Ishikawa (cell line): ENCODE results near the gene SH3TC1.
A peak's percentile ranks its signal among the peaks of the same experiment; 100 is the strongest.

ENCODE experiments used
- CEBPB ChIP-seq: IDR thresholded peaks from 2 replicates; pipeline ENCODE4 v1.6.1; 2012
- CREB1 ChIP-seq: IDR thresholded peaks from 2 replicates; pipeline ENCODE4 v1.6.1; 2012; ENCODE audit warnings: low read depth
- EGR1 ChIP-seq: IDR thresholded peaks from 2 replicates; pipeline ENCODE4 v1.6.1; 2012
- EP300 ChIP-seq: IDR thresholded peaks from 2 replicates; pipeline ENCODE4 v1.6.1; 2012; ENCODE audit warnings: borderline replicate concordance
- FOXM1 ChIP-seq: IDR thresholded peaks from 2 replicates; pipeline ENCODE4 v1.6.1; 2012; ENCODE audit warnings: low read depth, borderline replicate concordance
- NFIC ChIP-seq: IDR thresholded peaks from 2 replicates; pipeline ENCODE4 v1.6.1; 2012
- RAD21 ChIP-seq: IDR thresholded peaks from 2 replicates; pipeline ENCODE4 v1.6.1; 2012; ENCODE audit warnings: low read depth
- TAF1 ChIP-seq: IDR thresholded peaks from 2 replicates; pipeline ENCODE4 v1.6.1; 2012; ENCODE audit warnings: low read depth, mild to moderate bottlenecking
- TCF12 ChIP-seq: IDR thresholded peaks from 2 replicates; pipeline ENCODE4 v1.6.1; 2012; ENCODE audit warnings: low read depth
- TEAD4 ChIP-seq: IDR thresholded peaks from 2 replicates; pipeline ENCODE4 v1.6.1; 2012
- YY1 ChIP-seq: IDR thresholded peaks from 2 replicates; pipeline ENCODE4 v1.6.1; 2012; ENCODE audit warnings: low read depth
- ZBTB7A ChIP-seq: IDR thresholded peaks from 2 replicates; pipeline ENCODE4 v1.6.1; 2012; ENCODE audit warnings: low read depth
- TF ChIP-seq, protein P1 (sequence below): IDR thresholded peaks from 2 replicates; pipeline ENCODE4 v1.6.1; 2012
- TF ChIP-seq, protein P2 (sequence below): IDR thresholded peaks from 2 replicates; pipeline ENCODE4 v1.6.1; 2012
- TF ChIP-seq, protein P3 (sequence below): IDR thresholded peaks from 2 replicates; pipeline ENCODE4 v1.6.1; 2012; ENCODE audit warnings: low read depth, mild to moderate bottlenecking

Gene SH3TC1

GRCh38 chr4:8198906-8199593 lies at the start of gene SH3TC1:
TSS of gene SH3TC1 (plus strand) at chr4:8199290. CDS start at chr4:8205195, 5,905 bp downstream.
- TF ChIP-seq, protein P1, sequence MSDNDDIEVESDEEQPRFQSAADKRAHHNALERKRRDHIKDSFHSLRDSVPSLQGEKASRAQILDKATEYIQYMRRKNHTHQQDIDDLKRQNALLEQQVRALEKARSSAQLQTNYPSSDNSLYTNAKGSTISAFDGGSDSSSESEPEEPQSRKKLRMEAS = peak; percentile 54; the same call in 1 of the 2 replicates
- TF ChIP-seq NFIC (peak; percentile 51), EP300 (no peak), RAD21 (no peak; the same call in 1 of the 2 replicates), ZBTB7A (peak; percentile 33; the same call in 1 of the 2 replicates), EGR1 (peak; percentile 54)
- TF ChIP-seq, protein P2, sequence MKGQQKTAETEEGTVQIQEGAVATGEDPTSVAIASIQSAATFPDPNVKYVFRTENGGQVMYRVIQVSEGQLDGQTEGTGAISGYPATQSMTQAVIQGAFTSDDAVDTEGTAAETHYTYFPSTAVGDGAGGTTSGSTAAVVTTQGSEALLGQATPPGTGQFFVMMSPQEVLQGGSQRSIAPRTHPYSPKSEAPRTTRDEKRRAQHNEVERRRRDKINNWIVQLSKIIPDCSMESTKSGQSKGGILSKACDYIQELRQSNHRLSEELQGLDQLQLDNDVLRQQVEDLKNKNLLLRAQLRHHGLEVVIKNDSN = 0 out of 2 replicates have a peak, but pooled peaks have one; percentile 5

DNA sequence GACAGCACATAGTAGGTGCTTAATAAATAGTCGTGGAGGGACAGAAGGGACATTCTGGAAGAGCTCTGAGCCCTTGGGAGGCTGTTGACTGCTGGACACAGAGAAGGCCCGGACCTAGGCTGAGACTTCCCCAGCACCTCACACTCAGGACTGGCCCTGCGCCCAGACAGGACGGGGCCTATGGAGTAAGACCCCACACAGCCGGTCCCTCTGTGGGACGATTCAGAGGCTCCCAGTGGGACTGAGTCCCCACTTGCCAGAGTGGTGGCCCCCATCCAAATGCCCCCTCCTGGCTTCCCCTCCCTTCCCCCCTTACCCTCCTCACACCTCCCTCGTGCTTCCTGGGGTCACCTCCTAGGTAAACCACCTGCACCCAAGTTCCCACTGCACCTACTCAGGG lies 49.4 kb upstream of the SH3TC1 start:
- TF ChIP-seq, protein P3, sequence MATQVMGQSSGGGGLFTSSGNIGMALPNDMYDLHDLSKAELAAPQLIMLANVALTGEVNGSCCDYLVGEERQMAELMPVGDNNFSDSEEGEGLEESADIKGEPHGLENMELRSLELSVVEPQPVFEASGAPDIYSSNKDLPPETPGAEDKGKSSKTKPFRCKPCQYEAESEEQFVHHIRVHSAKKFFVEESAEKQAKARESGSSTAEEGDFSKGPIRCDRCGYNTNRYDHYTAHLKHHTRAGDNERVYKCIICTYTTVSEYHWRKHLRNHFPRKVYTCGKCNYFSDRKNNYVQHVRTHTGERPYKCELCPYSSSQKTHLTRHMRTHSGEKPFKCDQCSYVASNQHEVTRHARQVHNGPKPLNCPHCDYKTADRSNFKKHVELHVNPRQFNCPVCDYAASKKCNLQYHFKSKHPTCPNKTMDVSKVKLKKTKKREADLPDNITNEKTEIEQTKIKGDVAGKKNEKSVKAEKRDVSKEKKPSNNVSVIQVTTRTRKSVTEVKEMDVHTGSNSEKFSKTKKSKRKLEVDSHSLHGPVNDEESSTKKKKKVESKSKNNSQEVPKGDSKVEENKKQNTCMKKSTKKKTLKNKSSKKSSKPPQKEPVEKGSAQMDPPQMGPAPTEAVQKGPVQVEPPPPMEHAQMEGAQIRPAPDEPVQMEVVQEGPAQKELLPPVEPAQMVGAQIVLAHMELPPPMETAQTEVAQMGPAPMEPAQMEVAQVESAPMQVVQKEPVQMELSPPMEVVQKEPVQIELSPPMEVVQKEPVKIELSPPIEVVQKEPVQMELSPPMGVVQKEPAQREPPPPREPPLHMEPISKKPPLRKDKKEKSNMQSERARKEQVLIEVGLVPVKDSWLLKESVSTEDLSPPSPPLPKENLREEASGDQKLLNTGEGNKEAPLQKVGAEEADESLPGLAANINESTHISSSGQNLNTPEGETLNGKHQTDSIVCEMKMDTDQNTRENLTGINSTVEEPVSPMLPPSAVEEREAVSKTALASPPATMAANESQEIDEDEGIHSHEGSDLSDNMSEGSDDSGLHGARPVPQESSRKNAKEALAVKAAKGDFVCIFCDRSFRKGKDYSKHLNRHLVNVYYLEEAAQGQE = no peak
- TF ChIP-seq FOXM1 (no peak), TCF12 (no peak), CREB1 (no peak), ZBTB7A (no peak), EGR1 (no peak), TEAD4 (no peak), EP300 (no peak), TAF1 (no peak), YY1 (no peak)
- TF ChIP-seq, protein P2 = no peak
- TF ChIP-seq, protein P1 = no peak

GRCh38 chr4:8150152-8151090 lies 48.7 kb upstream of the SH3TC1 start:
- TF ChIP-seq EGR1 = no peak

DNA sequence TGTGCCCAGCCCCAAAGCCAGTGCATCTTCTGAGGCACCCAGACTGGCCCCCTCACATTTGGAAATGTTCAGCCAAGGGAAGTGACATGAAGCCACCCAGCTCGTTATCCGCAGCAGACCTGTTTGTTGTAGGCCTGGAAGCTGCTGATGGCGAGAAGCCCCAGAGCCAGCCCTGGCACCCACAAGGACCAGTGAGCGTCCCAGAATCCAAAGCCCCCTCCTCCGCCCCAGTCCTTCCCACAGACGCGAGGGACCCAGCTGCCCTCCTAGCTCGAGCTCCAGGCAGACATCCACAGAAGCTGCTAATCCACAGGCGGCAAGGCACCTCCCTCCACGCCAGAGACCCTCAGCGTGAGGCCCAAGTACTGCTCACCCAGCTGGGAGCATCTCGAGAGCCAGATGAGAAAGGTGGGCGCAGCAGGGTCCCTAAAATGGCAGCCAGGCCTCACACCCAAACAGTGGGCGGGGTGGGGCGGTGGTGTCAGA lies 47.9 kb upstream of the SH3TC1 start:
- TF ChIP-seq, protein P3 = no peak
- no peak for TF ChIP-seq TAF1
- TF ChIP-seq TEAD4 = no peak
- no peak for TF ChIP-seq ZBTB7A
- TF ChIP-seq YY1 = no peak
- no peak for TF ChIP-seq RAD21
- TF ChIP-seq CEBPB = no peak
- TF ChIP-seq EP300 = no peak
- TF ChIP-seq NFIC = no peak
- TF ChIP-seq TCF12 = no peak
- TF ChIP-seq, protein P2 = no peak

GRCh38 chr4:8152090-8152864 lies 46.8 kb upstream of the SH3TC1 start:
- TF ChIP-seq, protein P1 = no peak
- TF ChIP-seq TCF12 (no peak), YY1 (no peak), TEAD4 (no peak), EP300 (no peak), CEBPB (no peak), FOXM1 (no peak), RAD21 (no peak)
- TF ChIP-seq, protein P2 = no peak
